ENCODE results near the gene TMCC2.

- no peak for TF ChIP-seq TCF7L2 (IDR thresholded peaks at IDR 0.05; ENCODE audit: borderline replicate concordance, extremely low read depth, insufficient read depth, insufficient read length)
- TF ChIP-seq, protein P1, sequence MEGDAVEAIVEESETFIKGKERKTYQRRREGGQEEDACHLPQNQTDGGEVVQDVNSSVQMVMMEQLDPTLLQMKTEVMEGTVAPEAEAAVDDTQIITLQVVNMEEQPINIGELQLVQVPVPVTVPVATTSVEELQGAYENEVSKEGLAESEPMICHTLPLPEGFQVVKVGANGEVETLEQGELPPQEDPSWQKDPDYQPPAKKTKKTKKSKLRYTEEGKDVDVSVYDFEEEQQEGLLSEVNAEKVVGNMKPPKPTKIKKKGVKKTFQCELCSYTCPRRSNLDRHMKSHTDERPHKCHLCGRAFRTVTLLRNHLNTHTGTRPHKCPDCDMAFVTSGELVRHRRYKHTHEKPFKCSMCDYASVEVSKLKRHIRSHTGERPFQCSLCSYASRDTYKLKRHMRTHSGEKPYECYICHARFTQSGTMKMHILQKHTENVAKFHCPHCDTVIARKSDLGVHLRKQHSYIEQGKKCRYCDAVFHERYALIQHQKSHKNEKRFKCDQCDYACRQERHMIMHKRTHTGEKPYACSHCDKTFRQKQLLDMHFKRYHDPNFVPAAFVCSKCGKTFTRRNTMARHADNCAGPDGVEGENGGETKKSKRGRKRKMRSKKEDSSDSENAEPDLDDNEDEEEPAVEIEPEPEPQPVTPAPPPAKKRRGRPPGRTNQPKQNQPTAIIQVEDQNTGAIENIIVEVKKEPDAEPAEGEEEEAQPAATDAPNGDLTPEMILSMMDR (IDR thresholded peaks at IDR 0.05 in 2 of 3, conservative IDR thresholded peaks at IDR 0.05 in 1 of 3; ENCODE audit: borderline replicate concordance in 1 of 3, insufficient read depth in 1 of 3, low read depth in 2 of 3, low read length in 2 of 3), result no peak
- no peak for TF ChIP-seq SP1 (IDR thresholded peaks at IDR 0.05; ENCODE audit: low read depth)
- TF ChIP-seq, protein P2, sequence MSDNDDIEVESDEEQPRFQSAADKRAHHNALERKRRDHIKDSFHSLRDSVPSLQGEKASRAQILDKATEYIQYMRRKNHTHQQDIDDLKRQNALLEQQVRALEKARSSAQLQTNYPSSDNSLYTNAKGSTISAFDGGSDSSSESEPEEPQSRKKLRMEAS (IDR thresholded peaks at IDR 0.05), result no peak
- TF ChIP-seq POLR2A (IDR thresholded peaks at IDR 0.05; ENCODE audit: borderline replicate concordance, extremely low read depth, insufficient read depth, insufficient read length), result no peak
- no peak for TF ChIP-seq SIN3A (IDR thresholded peaks at IDR 0.05; ENCODE audit: low read depth)
- TF ChIP-seq, protein P3, sequence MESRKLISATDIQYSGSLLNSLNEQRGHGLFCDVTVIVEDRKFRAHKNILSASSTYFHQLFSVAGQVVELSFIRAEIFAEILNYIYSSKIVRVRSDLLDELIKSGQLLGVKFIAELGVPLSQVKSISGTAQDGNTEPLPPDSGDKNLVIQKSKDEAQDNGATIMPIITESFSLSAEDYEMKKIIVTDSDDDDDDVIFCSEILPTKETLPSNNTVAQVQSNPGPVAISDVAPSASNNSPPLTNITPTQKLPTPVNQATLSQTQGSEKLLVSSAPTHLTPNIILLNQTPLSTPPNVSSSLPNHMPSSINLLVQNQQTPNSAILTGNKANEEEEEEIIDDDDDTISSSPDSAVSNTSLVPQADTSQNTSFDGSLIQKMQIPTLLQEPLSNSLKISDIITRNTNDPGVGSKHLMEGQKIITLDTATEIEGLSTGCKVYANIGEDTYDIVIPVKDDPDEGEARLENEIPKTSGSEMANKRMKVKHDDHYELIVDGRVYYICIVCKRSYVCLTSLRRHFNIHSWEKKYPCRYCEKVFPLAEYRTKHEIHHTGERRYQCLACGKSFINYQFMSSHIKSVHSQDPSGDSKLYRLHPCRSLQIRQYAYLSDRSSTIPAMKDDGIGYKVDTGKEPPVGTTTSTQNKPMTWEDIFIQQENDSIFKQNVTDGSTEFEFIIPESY (IDR thresholded peaks at IDR 0.05; ENCODE audit: extremely low read depth, insufficient replicate concordance, low read length), result no peak
Measured at GRCh38 chr1:205313563-205314308, 86.0 kb downstream of the TMCC2 start.
